HG03439 (cell line): ENCODE data around the gene EPS15.
"Not testable (repeated sequence)": the region's sequence is repeated elsewhere in the genome, so short reads cannot be mapped to it uniquely, and the experiment has no call there.

Source experiments
- ATAC-seq: cut with Tn5 transposase; IDR thresholded peaks from one replicate; pipeline ENCODE4 v1.9.1; 2021; ENCODE audit warnings: mild to moderate bottlenecking, moderate library complexity; ENCODE audit not compliant: unreplicated experiment

EPS15 gene

DNA sequence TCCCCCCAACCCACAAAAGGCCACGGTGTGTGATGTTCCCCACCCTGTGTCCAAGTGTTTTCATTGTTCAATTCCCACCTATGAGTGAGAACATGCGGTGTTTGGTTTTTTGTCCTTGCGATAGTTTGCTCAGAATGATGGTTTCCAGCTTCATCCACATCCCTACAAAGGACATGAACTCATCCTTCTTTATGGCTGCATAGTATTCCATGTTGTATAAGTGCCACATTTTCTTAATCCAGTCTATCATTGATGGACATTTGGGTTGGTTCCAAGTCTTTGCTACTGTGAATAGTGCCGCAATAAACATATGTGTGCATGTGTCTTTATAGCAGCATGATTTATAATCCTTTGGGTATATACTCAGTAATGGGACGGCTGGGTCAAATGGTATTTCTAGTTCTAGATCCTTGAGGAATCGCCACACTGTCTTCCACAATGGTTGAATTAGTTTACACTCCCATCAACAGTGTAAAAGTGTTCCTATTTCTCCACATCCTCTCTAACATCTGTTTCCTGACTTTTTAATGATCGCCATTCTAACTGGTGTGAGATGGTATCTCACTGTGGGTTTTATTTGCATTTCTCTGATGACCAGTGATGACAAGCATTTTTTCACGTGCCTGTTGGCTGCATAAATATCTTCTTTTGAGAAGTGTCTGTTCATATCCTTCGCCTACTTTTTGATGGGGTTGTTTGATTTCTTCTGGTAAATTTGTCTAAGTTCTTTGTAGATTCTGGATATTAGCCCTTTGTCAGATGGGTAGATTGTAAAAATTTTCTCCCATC is 44.0 kb downstream of the EPS15 start:
- not testable (repeated sequence) for ATAC-seq

DNA sequence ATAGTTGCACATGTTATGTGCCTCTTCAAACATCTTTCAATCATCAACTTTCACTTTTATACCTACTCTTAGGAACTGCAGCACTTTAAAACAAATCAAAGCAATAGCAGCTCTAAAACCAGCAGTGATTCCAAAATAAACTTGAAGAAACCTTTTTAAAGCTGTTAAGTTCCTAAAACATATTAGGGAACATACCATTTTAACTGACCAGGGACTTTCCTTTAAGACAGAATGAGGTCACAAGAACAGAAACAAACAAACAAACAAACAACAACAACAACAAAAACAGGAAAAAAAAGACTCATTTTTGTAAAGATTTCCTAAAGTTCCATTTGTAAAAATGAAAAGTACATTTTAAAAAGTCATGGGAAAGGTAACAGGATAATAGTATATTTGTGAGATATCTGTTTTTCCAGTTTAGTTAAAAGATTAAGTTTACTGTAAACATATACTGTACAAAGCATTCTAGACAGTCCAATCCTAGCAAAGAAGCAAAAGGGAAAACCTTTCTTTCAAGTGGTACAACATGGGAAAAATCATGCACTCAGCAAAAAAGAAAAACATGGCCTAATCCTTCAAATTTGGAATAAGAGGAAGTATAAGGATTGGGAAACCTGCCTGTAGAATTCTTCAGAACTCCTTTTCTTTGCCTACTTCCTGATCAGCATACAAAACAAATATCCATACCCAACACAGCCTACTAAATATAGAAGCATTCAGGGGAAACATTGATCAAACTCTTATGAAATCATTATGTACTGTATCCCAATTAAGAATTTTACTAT is 45.5 kb downstream of the EPS15 start:
- ATAC-seq, result no peak

DNA sequence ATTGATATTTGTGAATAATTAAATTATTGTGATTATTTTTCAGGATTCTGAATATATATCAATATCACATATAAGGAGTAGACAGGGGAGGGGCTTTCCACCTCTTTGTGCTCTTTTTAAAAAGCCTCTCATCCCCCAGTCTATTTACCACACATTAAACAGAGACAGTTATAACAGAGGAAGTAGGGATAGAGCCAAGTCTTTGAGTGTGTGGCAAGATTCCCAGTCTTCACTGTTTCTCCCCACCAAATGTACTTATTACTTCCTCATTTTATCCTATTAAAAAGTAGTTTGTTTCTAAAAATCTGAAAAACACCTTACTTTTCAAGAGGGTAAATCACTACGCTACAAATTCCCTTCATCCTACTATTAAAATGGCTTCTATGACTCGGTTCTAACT is 46.7 kb downstream of the EPS15 start:
- no peak for ATAC-seq

DNA sequence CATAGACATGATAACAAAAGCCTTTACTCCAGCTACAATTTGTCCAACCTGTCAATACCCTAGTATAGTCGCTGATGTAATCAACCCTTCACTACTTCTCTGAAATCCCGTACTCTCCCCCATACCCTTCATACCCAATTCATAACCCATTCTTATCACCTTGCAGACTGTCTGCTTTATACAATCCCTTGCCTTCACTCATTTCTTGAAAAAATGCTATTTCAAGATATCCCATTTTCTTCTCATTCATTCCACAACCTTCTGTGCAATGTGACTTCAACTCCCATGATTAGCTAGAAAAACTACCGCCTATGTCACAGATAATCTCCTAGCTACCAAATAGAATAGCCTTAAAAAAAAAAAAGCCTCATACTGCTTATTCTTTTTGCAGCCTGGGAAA is 49.5 kb downstream of the EPS15 start:
- no peak for ATAC-seq

- no peak for ATAC-seq
These were observed 54.2 kb downstream of the EPS15 start for GRCh38 chr1:51464828-51465227.

GRCh38 chr1:51463561-51463960 is 55.5 kb downstream of the EPS15 start:
- no peak for ATAC-seq

DNA sequence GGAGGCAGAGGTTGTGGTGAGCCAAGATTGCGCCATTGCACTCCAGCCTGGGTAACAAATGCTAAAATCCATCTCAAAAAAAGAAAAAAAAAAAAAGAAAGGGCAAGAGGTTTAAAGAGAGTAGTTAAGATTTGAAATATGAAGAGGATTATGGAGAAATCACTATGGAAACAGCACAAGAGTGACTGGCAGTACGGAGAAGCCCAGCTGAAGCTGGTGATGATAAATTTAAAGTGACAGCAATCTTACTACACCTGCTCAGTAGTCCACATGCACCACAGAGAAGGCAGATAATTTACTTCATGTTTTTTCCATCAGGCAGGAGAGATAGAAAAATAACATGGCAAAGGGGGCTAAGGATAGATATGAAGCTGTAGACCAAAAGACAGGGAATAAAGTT is 56.8 kb downstream of the EPS15 start:
- not testable (repeated sequence) for ATAC-seq

- ATAC-seq, result no peak
These were observed 64.5 kb downstream of the EPS15 start for GRCh38 chr1:51454554-51454953.

DNA sequence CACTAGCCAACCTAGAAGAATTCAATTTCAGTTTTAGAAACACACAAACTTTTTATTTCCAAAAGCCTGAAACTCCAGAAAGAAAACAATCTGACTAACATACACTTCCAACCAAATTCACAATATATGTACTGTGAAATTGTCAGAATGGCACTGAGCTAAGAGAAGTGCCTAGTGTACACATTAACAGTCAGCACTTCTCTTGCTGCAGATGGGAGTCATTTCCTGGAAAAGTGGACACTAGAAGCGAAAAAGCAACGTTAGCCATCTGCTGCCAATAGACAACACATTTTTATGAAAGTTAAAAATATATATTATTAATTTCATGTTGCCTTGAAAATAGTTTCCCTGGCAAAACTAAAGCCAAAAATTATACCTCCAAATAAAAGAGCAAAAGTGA is 66.1 kb downstream of the EPS15 start:
- ATAC-seq, result no peak

DNA sequence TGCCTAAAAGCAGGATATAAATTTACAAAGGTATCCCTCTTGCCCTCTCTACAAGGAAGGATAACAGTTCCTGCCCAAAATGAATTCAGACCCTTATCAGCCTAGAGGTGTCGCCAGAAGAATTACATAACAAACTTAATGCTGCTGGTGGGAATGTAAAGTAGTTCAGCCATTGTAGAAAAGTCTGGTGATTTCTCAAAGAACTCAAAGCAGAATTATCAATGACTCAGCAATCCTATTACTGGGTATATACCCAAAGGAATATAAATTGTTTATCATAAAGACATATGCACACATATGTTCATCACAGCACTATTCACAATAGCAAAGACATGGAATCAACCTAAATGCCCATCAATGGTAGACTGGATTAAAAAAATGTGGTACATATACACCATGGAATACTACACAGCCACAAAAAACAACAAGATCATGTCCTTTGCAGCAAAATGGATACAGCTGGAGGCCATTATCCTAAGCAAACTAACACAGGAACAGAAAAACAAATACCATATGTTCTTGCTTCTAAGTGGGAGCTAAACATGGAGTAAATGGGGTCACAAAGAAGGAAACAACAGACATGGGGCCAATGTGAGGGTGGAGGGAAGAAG is 70.1 kb downstream of the EPS15 start:
- not testable (repeated sequence) for ATAC-seq

DNA sequence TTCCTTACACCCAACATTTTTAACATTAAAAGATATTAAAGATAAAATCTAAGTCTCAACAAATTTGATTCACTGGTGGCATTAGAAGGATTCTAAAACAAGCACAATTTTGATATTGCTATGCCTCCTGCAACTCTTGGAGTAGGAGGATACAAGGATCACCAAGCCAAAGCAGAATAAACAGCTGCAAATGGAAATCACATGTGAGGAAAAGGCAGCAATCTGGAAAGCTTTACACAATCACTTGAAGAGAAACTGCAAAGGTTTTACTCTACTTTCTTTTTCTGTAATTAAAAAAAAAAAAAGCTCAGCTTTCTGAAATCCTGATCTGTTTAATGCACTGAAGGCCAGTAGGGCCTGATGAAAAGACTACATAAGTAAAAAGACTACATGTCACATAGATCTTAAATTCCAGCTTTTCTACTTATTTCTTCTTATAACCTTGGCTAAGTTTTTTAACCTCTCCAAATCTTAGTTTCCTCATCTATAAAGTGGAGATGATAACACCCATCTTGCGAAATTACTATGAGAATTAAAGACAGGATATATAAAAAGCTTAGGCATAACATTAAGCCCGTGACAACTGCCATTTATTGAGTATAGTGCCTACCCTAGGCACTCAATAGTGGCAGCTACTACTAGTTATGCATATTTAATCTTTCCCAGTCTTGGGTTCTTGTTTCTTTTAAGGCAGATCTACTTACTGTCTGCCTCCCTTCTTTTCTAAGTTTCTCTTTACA is 73.5 kb downstream of the EPS15 start:
- ATAC-seq, result no peak

DNA sequence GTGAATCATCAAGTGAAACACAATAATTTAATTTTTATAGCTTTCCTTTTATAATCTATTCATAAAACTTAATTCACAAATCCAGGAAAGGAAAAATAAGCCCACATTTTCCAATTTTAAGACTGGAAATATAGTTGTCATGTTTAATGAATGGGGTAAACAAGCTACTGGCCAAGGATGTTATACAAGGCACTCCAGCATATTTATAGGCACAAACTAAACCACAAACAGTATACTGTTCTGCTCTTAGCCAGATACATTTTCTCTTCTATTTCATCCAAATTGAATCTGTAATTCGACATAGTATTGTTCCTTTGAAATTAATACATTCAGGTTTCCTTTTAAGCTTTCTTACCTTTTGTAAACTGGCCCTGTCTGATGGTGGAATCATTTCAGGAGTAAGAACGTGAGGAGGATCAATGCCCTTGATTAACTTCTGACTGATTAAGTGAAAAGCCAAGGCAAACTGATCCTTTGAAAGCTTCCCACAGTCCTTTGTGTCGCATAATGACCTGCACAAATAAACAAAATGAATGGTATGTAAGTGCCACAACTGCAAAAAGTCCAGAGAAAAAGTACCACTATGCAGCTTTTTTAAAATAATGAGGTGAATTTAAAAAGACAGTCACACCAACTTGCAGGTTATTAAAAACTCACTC is 74.4 kb downstream of the EPS15 start:
- ATAC-seq, result no peak

DNA sequence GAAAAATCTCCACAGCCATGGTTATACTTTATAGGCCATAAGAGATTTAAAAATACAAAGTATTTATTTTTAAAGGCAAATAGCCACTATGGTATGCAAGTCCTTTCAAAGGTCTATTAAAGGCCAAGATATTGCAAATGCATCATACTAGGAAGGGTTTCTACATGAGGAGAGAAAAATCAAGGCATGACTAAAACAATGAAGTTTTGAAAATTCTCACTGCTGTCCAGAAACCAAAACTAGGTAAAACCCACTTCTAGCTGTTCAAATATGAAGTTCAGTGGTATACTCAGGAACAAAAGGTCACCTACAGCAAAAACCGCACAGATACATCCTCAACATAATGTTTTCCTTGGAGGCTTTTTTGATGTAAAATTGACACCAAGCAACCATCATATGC is 75.0 kb downstream of the EPS15 start:
- no peak for ATAC-seq

- ATAC-seq, result no peak
These were observed 75.5 kb downstream of the EPS15 start for GRCh38 chr1:51443555-51443954.

DNA sequence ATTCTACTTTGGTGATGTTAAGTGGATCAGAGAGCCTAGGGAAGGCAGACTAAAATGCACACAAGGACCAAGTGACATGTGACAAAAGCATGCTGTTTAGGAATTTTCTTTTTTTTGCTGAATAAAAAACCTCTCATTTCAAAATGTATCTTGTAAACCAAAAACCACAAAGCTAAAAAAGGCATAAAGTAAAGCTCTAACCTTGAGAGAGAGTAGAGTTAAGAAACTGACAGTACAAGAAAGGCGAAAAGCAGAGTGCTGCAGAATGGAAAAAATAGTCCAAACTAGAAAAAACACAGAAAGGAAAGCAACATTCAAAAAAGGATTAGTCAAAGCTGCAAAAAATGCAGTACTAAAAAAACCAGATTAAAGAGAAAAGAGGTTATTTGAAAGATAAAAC is 76.5 kb downstream of the EPS15 start:
- ATAC-seq, result no peak

- ATAC-seq, result no peak
These were observed 76.9 kb downstream of the EPS15 start for GRCh38 chr1:51442198-51442597.

DNA sequence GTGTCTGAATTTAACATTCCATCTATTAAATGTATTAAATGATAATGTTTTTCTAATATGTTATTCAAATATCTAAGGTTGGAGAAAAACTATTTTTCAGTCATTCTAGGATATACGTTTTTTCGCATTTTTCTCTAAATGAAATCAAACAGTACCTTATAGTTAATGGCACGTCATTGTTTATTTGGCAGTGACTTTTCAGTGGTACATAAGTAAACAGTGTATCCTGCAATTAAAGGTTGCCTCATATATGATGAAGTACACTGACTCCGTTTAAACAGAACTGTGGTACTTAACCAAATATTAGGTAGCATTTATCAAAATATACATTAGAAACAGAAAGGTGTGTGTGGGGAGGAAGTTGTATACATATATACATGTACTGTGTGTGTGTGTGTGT is 79.2 kb downstream of the EPS15 start:
- ATAC-seq, result no peak

DNA sequence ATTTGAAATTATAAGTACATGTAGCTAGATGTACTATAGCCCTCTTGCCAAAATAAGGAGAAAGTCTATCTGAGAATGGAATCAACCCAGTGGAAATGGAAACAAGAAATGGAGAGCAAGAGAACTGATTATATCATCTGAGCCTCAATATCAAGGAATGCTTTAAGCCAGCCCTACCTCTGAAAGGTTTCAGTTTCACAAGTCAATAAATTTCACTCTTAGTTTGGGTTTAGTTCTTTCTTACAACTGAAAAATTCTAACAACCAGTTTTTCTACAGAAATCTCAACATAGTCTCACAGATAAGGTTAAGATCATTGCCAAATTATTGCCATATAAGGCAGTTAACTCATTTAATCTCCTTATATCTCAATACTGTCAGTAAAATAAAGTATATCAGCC is 80.0 kb downstream of the EPS15 start:
- ATAC-seq, result no peak

- ATAC-seq, result not testable (repeated sequence)
These were observed 81.7 kb downstream of the EPS15 start for GRCh38 chr1:51437391-51437790.

DNA sequence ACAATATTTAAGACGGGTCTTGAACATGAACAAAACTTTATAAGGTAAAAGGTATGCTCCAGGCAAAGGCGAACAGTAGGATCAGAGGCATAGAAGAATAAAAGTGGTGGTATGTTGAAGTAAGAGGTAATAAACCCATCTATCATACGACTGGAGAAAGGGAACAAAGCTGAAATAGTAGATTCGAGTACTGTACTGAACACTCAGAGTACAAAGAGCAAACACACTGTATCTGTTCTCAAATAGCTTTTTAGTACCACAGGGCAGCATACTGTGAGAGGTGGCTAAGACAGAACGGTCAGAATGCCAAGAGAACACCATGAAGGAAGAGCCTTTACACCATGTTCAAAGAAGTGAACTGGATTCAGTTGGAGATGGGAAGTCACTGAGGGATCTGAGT is 83.2 kb downstream of the EPS15 start:
- no peak for ATAC-seq
